T-cell (primary cell): ENCODE data around the gene EYA2. TPM values are rescaled to one million over a fixed set of nuclear protein-coding genes. Genes with fewer than 3 reads are reported as not detected.
A peak's percentile ranks its signal among the peaks of the same experiment; 100 is the strongest.

Source experiments
- ATAC-seq, 4 experiments: fragments of 200-7000 bp in 3 of 4; fragments of 150-1000 bp in 1 of 4; cut with Tn5 transposase; replicated peaks in 1 of 4; 1 replicate in 3 of 4; 2 replicates in 1 of 4; pipeline ENCODE4 v1.10.0; 2021; ENCODE audit warnings: moderate library complexity in 3 of 4, mild to moderate bottlenecking in 2 of 4, moderate number of reproducible peaks in 1 of 4
- CTCF ChIA-PET, 2 donors: fragments of 300-600 bp; sonication (Branson Sonifier 250); formaldehyde crosslinking; loops; one replicate each; lab custom pipeline; 2022; ENCODE audit warnings: antibody characterized with exemption in 2 of 2; lab: Charles Lee
- POLR2A ChIA-PET, 2 donors: fragments of 300-600 bp; sonication (Branson Sonifier 250); formaldehyde crosslinking; loops; one replicate each; lab custom pipeline; 2022; ENCODE audit warnings: antibody characterized with exemption in 2 of 2; lab: Charles Lee
- DNase-seq, 35 experiments: peaks; one replicate each; pipeline versions ENCODE4 v3.0.0 to v3.0.0-alpha.2; 2013 to 2023
- H3K27ac ChIP-seq: one replicate; pipeline ENCODE4 v1.5.1; 2013; ENCODE audit warnings: low read length
- H3K27me3 ChIP-seq, 2 experiments: replicated peaks in 1 of 2; 1 replicate in 1 of 2; 2 replicates in 1 of 2; pipeline versions ENCODE4 v1.6.1 to v1.7.0; 2013; ENCODE audit warnings: low read length in 1 of 2, mixed read lengths in 1 of 2; ENCODE audit not compliant: control insufficient read depth in 2 of 2, insufficient read depth in 2 of 2; ENCODE audit errors: extremely low read depth in 1 of 2
- H3K36me3 ChIP-seq, 2 donors: 1 replicate in 1 of 2; 2 replicates in 1 of 2; pipeline versions ENCODE4 v1.6.1 to v1.7.0; 2013; ENCODE audit warnings: low read length in 1 of 2; ENCODE audit not compliant: control insufficient read depth in 2 of 2, insufficient read depth in 1 of 2; ENCODE audit errors: extremely low read depth in 1 of 2
- H3K4me1 ChIP-seq, 2 experiments: 1 replicate in 1 of 2; 2 replicates in 1 of 2; pipeline versions ENCODE4 v1.6.1 to v1.7.0; 2013; ENCODE audit warnings: low read length in 2 of 2, mixed read lengths in 1 of 2; ENCODE audit not compliant: insufficient read depth in 2 of 2, control insufficient read depth in 1 of 2; ENCODE audit errors: extremely low read depth in 1 of 2
- H3K4me3 ChIP-seq, 2 donors: 1 replicate in 1 of 2; 2 replicates in 1 of 2; pipeline versions ENCODE4 v1.5.1 to v1.7.0; 2013; ENCODE audit warnings: mild to moderate bottlenecking in 2 of 2, low read length in 1 of 2, moderate library complexity in 1 of 2; ENCODE audit not compliant: control insufficient read depth in 1 of 2; ENCODE audit errors: extremely low read depth in 1 of 2
- H3K9me3 ChIP-seq: 2 replicates; pipeline ENCODE4 v1.7.0; 2013
- H3K27ac Mint-ChIP-seq, 2 donors: one replicate each; pipeline ENCODE4 v1.8.0; 2020 to 2021; ENCODE audit warnings: mild to moderate bottlenecking in 2 of 2, mixed read lengths in 2 of 2
- H3K27me3 Mint-ChIP-seq, 2 donors: one replicate each; pipeline ENCODE4 v1.8.0; 2021 to 2022; ENCODE audit warnings: mixed read lengths in 2 of 2
- H3K36me3 Mint-ChIP-seq: one replicate; pipeline ENCODE4 v1.8.0; 2021; ENCODE audit warnings: mixed read lengths
- H3K4me1 Mint-ChIP-seq, 3 donors: one replicate each; pipeline ENCODE4 v1.8.0; 2020 to 2022; ENCODE audit warnings: mixed read lengths in 3 of 3, mild to moderate bottlenecking in 1 of 3
- H3K4me3 Mint-ChIP-seq, 3 donors: one replicate each; pipeline ENCODE4 v1.8.0; 2020 to 2022; ENCODE audit warnings: mild to moderate bottlenecking in 3 of 3, mixed read lengths in 3 of 3, moderate library complexity in 3 of 3
- H3K9me3 Mint-ChIP-seq, 3 donors: one replicate each; pipeline ENCODE4 v1.8.0; 2020 to 2022; ENCODE audit warnings: mixed read lengths in 3 of 3
- WGBS: methylation state at CpG from one replicate; pipeline ENCODE4 v1.1.5; 2013; ENCODE audit warnings: missing lambda C conversion rate; ENCODE audit not compliant: insufficient coverage; 5-methylcytosine and 5-hydroxymethylcytosine counted together
- total RNA-seq, 35 experiments: library from RNA in 6 of 35; stranded (reverse) in 6 of 35; fragments of 120-200 nt in 1 of 35; gene quantifications; one replicate each; pipeline versions ENCODE4 v1.2.1 to v1.2.4 and lab custom pipeline; 2013 to 2026

EYA2 gene
- total RNA-seq, 5 donors from 2014 or later (not counting 1 experiment from before 2014, with no cell fraction given) = not detected

DNA sequence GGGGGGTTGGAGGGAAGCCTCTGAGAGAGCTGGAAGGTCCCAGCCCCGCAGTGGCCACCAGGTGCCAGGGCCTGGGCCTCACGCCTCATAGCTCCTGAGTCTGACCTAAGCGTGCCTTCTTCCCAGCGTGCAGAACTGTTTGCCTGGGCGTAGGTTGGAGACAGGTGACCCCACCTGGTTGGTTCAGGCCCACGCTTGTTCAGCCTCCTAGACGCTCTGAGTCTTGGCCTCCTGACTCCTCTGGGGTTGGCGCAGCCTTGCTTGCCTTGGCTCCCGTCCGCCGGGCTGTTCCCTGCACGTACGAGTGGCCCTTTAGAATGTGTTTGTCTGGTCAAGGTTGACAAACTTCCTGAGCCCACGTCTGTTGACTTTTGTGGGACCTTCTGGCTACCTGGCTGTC, 70.8 kb downstream of the EYA2 start:
- Mint-ChIP-seq H3K4me1 (peaks cover 0 to under 1% (median 0%) of the 10 kb centered on the region in 3 donors), H3K36me3 (no peaks in the 10 kb centered on the region), H3K4me3 (no peak overlapping the region), H3K9me3 (no peaks in the 10 kb centered on the region), H3K27ac (no peak overlapping the region), H3K27me3 (peaks cover 4 to 14% of the 10 kb centered on the region in 2 donors)
- no peaks in the 10 kb centered on the region for H3K9me3 ChIP-seq
- H3K36me3 ChIP-seq = no peaks in the 10 kb centered on the region
- ATAC-seq = no peak
- DNase-seq = no peak
- no peaks in the 10 kb centered on the region for H3K4me1 ChIP-seq
- WGBS = 82% methylated on average over 12 of the region's 14 CpGs
- ChIA-PET CTCF (no interaction called here), POLR2A (no interaction called here)
- no peak overlapping the region for H3K4me3 ChIP-seq
- peaks cover 0 to 11% of the 10 kb centered on the region in 2 experiments for H3K27me3 ChIP-seq
- no peak overlapping the region for H3K27ac ChIP-seq

GRCh38 chr20:46967646-46968045, 73.0 kb downstream of the EYA2 start:
- H3K4me1 Mint-ChIP-seq = peaks cover 0 to 13% (median 3%) of the 10 kb centered on the region in 3 donors
- H3K36me3 Mint-ChIP-seq = no peaks in the 10 kb centered on the region
- 54% methylated on average over 2 of the region's 2 CpGs for WGBS
- ATAC-seq (no peak), DNase-seq (no peak)
- peaks cover 0 to 7% of the 10 kb centered on the region in 2 experiments for H3K27me3 ChIP-seq
- H3K36me3 ChIP-seq = no peaks in the 10 kb centered on the region
- peaks cover 5 to 11% of the 10 kb centered on the region in 2 donors for H3K27me3 Mint-ChIP-seq
- H3K4me3 Mint-ChIP-seq = no peak overlapping the region
- H3K4me3 ChIP-seq = no peak overlapping the region
- no peak overlapping the region for H3K27ac ChIP-seq
- H3K9me3 ChIP-seq = no peaks in the 10 kb centered on the region
- CTCF ChIA-PET = no interaction called here
- H3K9me3 Mint-ChIP-seq = no peaks in the 10 kb centered on the region
- H3K27ac Mint-ChIP-seq = no peak overlapping the region
- H3K4me1 ChIP-seq = no peaks in the 10 kb centered on the region
- POLR2A ChIA-PET = no interaction called here

- H3K4me3 Mint-ChIP-seq = no peak overlapping the region
- POLR2A ChIA-PET = interaction anchor here in 1 of 2 donors (0.6 kb wide), 1 partner anchor 1561 kb away, joined by 5 read pairs; no protein-coding TSS in a partner anchor
Observed at GRCh38 chr20:46970937-46971630, 76.4 kb downstream of the EYA2 start.

DNA sequence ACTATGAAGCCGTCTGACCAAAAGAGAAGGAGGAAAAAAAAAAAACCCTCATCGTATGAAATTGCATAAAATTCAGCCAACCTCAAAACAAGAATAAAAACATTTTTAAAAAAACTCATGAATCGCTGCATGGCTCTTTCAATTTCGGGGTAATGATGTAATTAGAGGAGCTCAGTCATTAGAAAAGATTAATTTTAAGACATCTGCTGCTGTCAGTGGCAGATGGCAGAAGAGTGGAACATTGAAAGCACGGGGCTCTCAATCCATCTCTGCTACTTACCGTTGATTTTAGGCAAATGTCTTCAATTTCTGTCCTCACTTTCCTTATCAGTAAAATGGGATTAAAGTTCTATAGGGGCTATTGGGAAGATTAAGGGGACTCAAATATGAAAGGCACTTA, 79.1 kb downstream of the EYA2 start:
- H3K4me1 Mint-ChIP-seq = peaks cover 0 to 13% (median 3%) of the 10 kb centered on the region in 3 donors
- H3K36me3 ChIP-seq = no peaks in the 10 kb centered on the region
- WGBS = 80% methylated on average over 1 of the region's 6 CpGs

More at GRCh38 chr20:46970937-46971630, 76.4 kb downstream of the EYA2 start:
- ATAC-seq (peak in 1 of 4 experiments; percentile 46), DNase-seq (peak in 1 of 35 experiments; percentile 24)
- Mint-ChIP-seq H3K36me3 (no peaks in the 10 kb centered on the region), H3K27ac (no peak overlapping the region), H3K27me3 (peaks cover 10 to 11% of the 10 kb centered on the region in 2 donors), H3K9me3 (no peaks in the 10 kb centered on the region), H3K4me1 (peaks cover 0 to 13% (median 3%) of the 10 kb centered on the region in 3 donors)
- no peaks in the 10 kb centered on the region for H3K36me3 ChIP-seq
- H3K27ac ChIP-seq = no peak overlapping the region
- no peaks in the 10 kb centered on the region for H3K4me1 ChIP-seq
- no peak overlapping the region for H3K4me3 ChIP-seq
- CTCF ChIA-PET = no interaction called here
- no peaks in the 10 kb centered on the region for H3K9me3 ChIP-seq
- peaks cover 0 to 8% of the 10 kb centered on the region in 2 experiments for H3K27me3 ChIP-seq
- WGBS = no CpG with 5 or more reads among the region's 4 CpGs

GRCh38 chr20:46974669-46975434, 80.2 kb downstream of the EYA2 start:
- Histone ChIP-seq H3K4me3 (no peak overlapping the region), H3K27me3 (peaks cover 5 to 26% of the 10 kb centered on the region in 2 experiments), H3K4me1 (no peaks in the 10 kb centered on the region), H3K27ac (no peak overlapping the region), H3K9me3 (no peaks in the 10 kb centered on the region), H3K36me3 (no peaks in the 10 kb centered on the region)
- no peak overlapping the region for H3K27ac Mint-ChIP-seq
- no peaks in the 10 kb centered on the region for H3K9me3 Mint-ChIP-seq
- ChIA-PET POLR2A (no interaction called here), CTCF (no interaction called here)
- H3K4me3 Mint-ChIP-seq = no peak overlapping the region
- 95% methylated on average over 4 of the region's 10 CpGs for WGBS
- ATAC-seq (no peak), DNase-seq (no peak)
- peaks cover 2 to 13% (median 5%) of the 10 kb centered on the region in 3 donors for H3K4me1 Mint-ChIP-seq
- H3K36me3 Mint-ChIP-seq = no peaks in the 10 kb centered on the region
- peaks cover 25 to 26% of the 10 kb centered on the region in 2 donors for H3K27me3 Mint-ChIP-seq

More for the DNA sequence above, 79.1 kb downstream of the EYA2 start:
- POLR2A ChIA-PET = no interaction called here
- Histone ChIP-seq H3K4me1 (no peaks in the 10 kb centered on the region), H3K27ac (no peak overlapping the region), H3K4me3 (no peak overlapping the region), H3K9me3 (no peaks in the 10 kb centered on the region), H3K27me3 (peaks cover 3 to 19% of the 10 kb centered on the region in 2 experiments)
- no peak overlapping the region for H3K4me3 Mint-ChIP-seq
- CTCF ChIA-PET = no interaction called here
- H3K27me3 Mint-ChIP-seq = peaks cover 18 to 20% of the 10 kb centered on the region in 2 donors
- H3K36me3 Mint-ChIP-seq = no peaks in the 10 kb centered on the region
- H3K27ac Mint-ChIP-seq = no peak overlapping the region
- DNase-seq = no peak
- ATAC-seq = no peak
- no peaks in the 10 kb centered on the region for H3K9me3 Mint-ChIP-seq

DNA sequence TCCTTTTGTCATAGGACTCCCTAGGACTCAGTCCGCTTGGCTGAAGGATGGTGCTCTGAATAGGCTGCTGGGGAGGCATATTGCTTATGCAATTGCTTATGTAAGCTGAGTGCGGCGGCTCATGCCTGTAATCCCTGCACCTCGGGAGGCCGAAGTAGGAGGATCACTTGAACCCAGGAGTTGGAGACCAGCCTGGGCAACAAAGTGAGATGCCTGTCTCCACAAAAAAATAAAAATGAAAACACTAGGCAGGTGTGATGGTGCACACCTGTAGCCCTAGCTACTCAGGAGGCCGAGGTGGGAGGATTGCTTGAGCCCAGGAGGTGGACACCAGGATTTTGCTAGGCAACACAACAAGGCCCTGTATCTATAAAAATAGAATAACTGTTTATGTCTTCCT, 81.3 kb downstream of the EYA2 start:
- no peak overlapping the region for H3K27ac Mint-ChIP-seq
- ChIA-PET POLR2A (no interaction called here), CTCF (no interaction called here)
- no peaks in the 10 kb centered on the region for H3K9me3 Mint-ChIP-seq
- H3K4me3 ChIP-seq = no peak overlapping the region
- no peaks in the 10 kb centered on the region for H3K36me3 Mint-ChIP-seq
- DNase-seq = no peak
- no peaks in the 10 kb centered on the region for H3K9me3 ChIP-seq
- no peak overlapping the region for H3K4me3 Mint-ChIP-seq
- peaks cover 2 to 7% (median 5%) of the 10 kb centered on the region in 3 donors for H3K4me1 Mint-ChIP-seq
- no peak overlapping the region for H3K27ac ChIP-seq
- H3K27me3 Mint-ChIP-seq = peaks cover 25 to 29% of the 10 kb centered on the region in 2 donors
- no peak for ATAC-seq
- peaks cover 5 to 26% of the 10 kb centered on the region in 2 experiments for H3K27me3 ChIP-seq
- no peaks in the 10 kb centered on the region for H3K36me3 ChIP-seq
- WGBS = 90% methylated on average over 2 of the region's 6 CpGs
- H3K4me1 ChIP-seq = no peaks in the 10 kb centered on the region
